Central memory CD4-positive, alpha-beta T cell (primary cell): ENCODE measurements around the gene PPP3R2.
"Not testable (repeated sequence)": the region's sequence is repeated elsewhere in the genome, so short reads cannot be mapped to it uniquely, and the experiment has no call there.

ENCODE experiments used
- DNase-seq: peaks from one replicate; pipeline ENCODE4 v3.0.0; 2022

PPP3R2 gene

GRCh38 chr9:101587332-101588043 is 7.3 kb downstream of the PPP3R2 start:
- DNase-seq: no peak

DNA sequence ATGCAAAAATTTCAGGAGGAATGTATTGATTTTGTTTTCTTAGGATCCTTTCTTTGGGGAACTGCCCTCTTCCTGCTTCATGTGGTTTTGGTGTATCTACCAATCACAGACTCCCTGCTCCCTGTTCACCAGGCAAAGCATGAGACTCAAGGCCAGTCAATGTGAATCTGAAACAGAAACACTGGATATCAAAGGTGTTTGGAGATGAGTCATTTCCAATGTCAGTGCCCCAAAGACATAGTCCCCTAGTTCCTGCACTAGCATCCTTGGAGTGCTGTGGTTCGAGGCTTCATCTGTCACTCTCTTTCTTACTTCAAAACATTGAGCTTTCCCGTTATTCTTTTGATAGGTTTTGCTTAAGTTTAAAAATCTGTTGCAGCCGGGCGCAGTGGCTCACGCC is 8.1 kb downstream of the PPP3R2 start:
- DNase-seq: no peak

DNA sequence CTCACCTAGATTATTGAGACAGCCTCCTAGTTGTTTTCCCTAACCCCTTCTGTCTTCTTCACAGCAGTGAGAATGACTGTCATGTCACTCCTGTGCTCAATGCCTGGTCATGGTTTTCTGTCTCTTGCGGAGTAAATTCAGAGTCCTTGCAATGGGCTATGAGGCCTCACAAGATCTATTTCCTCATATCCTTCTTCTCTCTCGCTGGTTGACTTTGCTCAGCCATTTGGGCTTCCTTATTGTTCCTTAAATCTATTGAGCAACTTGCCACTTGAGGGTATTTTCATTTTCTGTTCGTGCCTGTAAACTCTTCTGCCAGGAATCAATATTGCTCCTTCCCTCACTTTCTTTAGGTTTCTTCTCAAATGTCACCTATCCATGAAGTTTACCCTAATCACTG is 9.0 kb downstream of the PPP3R2 start:
- no peak for DNase-seq

GRCh38 chr9:101582553-101582952 is 12.2 kb downstream of the PPP3R2 start:
- DNase-seq: no peak

DNA sequence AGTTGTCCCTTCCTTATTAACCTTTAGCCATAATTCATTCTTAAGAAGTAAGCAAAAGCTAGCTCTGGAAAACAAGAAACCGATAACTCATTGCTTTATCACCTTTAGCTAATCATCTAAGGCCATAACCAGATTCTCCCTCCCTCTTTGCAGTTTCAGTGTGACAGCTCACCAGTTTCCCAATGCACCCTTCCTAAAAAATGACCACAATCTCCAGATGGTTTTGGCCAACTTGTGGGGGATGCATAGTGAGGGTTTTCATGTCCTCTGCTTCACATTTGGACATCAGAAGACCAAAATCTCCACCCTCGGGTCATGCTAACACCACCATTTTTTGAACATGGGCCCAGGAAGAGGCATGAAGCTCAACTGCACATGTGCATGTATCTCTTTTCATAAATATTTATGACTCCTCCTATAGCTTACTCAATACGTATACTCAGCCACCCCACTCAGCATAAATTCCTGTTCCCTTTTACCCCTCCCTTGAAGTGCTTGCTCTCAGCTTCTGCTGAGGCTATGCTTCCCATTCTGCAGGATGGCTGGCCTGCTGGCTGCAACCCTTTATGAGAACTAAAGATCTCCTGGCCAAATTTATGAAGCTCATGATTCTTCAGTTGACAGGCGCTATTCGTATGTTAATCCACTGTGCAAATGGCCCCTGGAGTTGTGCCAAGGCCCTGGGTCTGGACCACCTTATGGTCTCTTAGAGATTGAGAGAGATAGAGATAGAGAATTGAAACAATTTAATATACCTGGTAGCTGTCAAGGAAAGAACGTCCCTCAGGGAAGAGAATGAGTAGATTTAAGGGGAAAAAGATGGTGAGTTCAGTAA is 14.8 kb downstream of the PPP3R2 start:
- no peak for DNase-seq

DNA sequence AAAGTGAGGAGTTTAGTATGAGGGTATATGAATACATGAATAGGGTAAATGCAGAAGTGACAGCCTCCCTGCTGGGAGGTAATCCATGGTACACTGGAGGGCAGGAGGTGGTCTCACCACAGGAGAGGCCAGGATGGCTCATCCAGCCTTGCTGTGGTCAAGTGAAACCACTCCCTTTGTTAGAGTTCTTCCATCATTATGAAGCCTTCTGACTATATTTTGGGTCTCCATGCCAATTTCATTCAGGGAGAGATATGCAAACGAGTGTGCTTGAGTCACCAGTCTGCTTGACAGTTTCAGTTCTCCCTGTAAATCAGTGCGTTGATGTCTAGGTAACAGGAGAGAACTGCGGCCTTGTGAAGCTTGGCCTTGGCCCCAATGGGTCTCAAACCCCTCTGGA is 16.4 kb downstream of the PPP3R2 start:
- DNase-seq: no peak

DNA sequence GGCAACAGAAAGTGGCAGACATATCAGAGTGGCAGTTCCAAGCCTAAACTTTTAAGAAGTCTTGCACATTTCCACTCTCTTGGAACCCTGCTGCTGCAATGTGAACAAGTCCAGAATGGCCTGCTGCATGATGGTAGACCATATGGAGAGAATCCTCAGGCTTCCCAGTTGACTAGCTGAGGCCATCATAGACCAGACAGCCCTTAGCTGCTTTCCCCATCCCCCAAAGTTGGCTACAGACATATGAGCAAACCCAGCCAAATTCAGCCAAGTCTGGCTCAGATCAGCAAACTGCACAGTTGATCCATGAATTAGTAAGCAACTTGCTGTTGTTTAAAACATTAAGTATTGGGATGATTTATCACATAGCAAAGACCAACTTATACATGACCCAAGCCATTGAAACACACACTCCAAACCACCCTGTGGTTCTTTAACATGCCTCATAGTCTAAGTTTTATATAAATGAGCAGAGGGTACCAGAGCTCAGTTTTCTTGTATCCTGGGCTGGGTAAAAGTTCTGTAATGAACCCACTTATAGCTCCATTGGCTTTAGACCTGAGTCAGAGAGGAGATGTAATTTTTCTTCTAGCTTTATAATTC is 19.9 kb downstream of the PPP3R2 start:
- DNase-seq: no peak

- no peak for DNase-seq
Observed at GRCh38 chr9:101572316-101572715, 22.5 kb downstream of the PPP3R2 start.

DNA sequence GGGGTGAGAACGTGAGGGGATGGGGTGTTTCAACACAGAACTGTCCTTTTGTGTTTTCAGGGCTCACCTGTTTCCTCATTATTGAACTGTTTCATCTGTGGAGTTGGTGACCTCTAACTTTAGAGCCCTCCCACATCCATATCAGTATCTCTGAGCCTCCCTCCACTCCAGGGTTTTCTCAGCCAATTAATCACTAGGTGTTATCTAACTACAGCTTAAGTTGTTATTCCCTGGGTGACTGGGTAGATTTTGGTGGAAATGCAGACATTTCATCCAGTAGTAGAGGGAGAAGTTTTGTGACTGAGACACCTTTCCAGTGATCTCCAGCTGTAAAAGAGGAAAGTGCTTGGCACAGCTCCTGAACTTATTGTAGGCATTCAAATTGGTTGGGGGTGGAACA is 23.7 kb downstream of the PPP3R2 start:
- no peak for DNase-seq

- DNase-seq: peak; percentile 70
Observed at GRCh38 chr9:101569741-101570501, 24.8 kb downstream of the PPP3R2 start.

DNA sequence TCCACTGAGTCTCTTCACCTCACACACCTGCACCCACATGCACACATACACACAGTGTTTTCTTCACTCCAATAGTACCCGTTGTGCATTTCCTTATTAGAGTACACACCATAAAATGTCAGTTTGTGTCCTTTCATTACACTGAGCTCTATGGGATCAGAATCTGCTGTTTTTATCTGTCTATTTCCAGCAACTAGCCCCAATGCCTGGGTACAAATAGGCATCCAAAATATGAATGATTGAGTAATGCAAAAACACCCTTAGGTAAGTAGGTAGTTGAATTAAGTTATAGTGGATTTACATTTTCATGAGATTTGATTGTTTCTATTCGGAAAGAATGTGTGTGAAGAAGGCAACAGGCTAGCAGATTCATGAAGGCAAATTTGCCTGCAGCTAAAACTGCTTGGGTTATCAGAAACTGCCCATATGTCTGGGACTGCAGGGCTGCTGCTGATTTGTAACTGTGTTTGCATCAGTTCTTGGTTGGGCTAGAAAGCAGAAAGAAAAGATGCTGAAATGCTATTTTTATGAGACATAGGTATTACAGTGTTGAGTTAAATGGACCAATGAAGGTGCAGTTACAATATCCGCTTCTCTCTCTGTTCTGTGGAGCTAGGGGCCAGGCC is 26.9 kb downstream of the PPP3R2 start:
- DNase-seq: no peak

- DNase-seq: no peak
Observed at GRCh38 chr9:101566904-101567724, 27.7 kb downstream of the PPP3R2 start.

DNA sequence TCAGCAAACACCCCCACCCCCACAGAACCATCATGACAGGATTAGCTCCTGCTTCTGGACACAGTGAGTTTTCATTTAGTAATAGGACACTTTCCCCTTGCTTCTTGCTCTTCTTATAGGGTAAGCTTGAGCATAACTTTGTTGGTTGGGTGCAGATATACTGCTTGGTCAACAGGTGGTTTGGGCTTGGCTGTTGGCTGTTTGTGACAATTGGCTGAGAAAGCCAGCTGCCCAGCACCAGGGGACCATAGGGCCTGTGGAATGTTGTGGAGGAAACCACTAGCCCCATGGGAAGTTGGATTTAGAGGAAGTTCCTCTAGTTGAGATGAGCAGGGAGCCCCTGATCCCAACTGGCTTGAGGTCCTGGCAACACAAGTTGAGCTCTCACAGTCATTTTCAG is 30.5 kb downstream of the PPP3R2 start:
- DNase-seq: no peak

DNA sequence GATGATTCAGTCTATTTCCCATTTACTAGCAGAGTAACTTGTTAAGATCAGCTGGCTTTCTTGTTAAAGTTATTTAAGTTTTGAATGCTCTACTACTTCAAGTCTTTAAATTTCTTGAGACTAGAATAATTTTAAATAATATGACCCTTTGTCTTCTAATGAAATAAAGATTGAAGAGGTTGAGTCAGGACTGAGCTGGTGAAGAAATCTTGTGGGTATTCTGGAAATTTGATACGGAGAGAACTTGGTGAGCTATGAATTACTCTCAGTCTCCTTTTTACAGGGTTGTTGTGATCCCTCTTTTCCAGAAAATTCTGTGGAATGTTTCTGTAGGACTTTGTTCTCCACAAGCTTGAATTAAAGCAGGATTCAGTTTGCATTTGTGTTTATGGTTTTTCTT is 31.8 kb downstream of the PPP3R2 start:
- DNase-seq: no peak

DNA sequence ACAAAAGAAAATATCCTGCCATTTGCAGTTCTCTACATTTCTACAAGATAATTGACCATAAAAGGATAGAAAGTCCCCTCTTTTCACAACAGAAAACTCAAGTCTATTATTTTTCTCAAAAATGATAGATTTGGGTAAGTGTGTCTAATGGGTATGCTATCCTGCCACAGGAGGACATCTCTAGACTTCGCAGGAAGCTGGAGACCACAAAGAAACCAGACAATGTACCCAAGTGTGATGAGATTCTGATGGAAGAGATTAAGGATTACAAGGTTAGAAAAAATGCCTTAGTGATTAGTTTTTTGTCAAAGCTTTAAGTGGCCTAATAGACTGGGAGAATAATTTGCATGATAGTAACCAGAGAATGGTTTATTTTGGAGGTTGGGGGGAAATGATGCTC is 33.0 kb downstream of the PPP3R2 start:
- DNase-seq: peak; percentile 27

- not testable (repeated sequence) for DNase-seq
Observed at GRCh38 chr9:101549472-101550098, 45.2 kb downstream of the PPP3R2 start.

- DNase-seq: no peak
Observed at GRCh38 chr9:101543098-101543735, 51.6 kb downstream of the PPP3R2 start.
